Glutamatergic neuron (in vitro differentiated cells): ENCODE measurements around the gene LRCH4. TPM values are rescaled to one million over a fixed set of nuclear protein-coding genes. Genes with fewer than 3 reads are reported as not detected.

ENCODE experiments used
- DNase-seq: peaks from one replicate; pipeline ENCODE4 v3.0.0; 2022
- H3K27ac Mint-ChIP-seq: one replicate; pipeline ENCODE4 v1.8.0; 2020; ENCODE audit warnings: mild to moderate bottlenecking, mixed read lengths, inconsistent platforms; ENCODE audit not compliant: unreplicated experiment
- H3K27me3 Mint-ChIP-seq: one replicate; pipeline ENCODE4 v1.8.0; 2020; ENCODE audit warnings: mild to moderate bottlenecking, moderate library complexity, mixed read lengths, inconsistent platforms; ENCODE audit not compliant: unreplicated experiment
- H3K36me3 Mint-ChIP-seq: one replicate; pipeline ENCODE4 v1.8.0; 2020; ENCODE audit warnings: mild to moderate bottlenecking, mixed read lengths, inconsistent platforms; ENCODE audit not compliant: unreplicated experiment
- H3K4me1 Mint-ChIP-seq: one replicate; pipeline ENCODE4 v1.8.0; 2020; ENCODE audit warnings: mild to moderate bottlenecking, low read depth, mixed read lengths, inconsistent platforms; ENCODE audit not compliant: unreplicated experiment
- H3K4me3 Mint-ChIP-seq: one replicate; pipeline ENCODE4 v1.8.0; 2020; ENCODE audit warnings: mild to moderate bottlenecking, mixed read lengths, inconsistent platforms; ENCODE audit not compliant: unreplicated experiment
- H3K9me3 Mint-ChIP-seq: one replicate; pipeline ENCODE4 v1.8.0; 2020; ENCODE audit warnings: mild to moderate bottlenecking, moderate library complexity, mixed read lengths, inconsistent platforms; ENCODE audit not compliant: unreplicated experiment
- total RNA-seq: library from RNA; stranded (reverse); fragmentation: NEBNext Ultra II Directional; extraction: Animal tissue kit (Norgen Biotek cat#: 25700); gene quantifications from one replicate; pipeline ENCODE4 v1.2.1, GENCODE V29; 2021; ENCODE audit not compliant: unreplicated experiment
- TF ChIP-seq, protein P1 (sequence below): fragments of 200-600 bp; sonication (generic); IDR thresholded peaks from one replicate; pipeline ENCODE4 v1.5.0; 2021; ENCODE audit not compliant: partially characterized antibody, unreplicated experiment

The LRCH4 gene
- total RNA-seq, 1 donor from 2014 or later = 166 TPM

DNA sequence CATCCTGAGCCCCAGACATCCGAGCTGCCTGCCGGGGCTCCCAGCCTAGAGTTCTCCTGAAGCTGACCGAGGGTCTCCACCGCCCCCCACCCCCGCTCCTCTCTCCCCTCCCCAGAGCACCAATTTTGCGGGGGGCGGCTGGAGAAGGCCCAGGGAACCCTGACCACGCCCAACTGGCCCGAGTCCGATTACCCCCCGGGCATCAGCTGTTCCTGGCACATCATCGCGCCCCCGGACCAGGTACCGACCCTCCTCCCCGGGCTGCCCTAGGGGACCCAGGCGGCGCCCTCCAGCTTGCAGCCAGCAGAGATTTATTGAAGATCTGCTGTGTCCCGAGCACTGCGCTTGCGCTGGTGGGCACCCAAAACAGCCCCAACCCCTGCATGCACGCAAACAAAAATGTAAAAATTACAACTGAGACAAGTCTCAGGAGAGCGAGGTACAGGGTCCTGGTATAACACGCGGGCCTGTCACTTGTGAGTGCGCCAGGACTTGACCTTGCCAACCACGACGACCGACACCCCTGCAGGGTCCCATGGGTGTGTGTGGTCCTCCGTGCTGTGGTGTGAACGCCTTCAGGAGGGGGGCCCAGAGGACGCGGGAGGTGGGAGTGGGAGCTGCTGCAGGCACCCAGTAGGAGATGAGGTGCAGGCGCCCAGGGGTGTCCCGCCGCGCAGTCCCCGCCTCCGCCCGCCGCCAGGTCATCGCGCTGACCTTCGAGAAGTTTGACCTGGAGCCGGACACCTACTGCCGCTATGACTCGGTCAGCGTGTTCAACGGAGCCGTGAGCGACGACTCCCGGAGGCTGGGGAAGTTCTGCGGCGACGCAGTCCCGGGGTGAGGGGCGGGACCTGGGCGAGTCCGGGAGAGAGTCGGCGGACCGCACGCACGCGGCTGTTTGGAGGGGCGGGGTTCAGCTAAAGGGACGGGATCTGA lies 19.3 kb upstream of the LRCH4 start:
- peaks cover 4% of the 10 kb centered on the region for H3K9me3 Mint-ChIP-seq
- H3K27ac Mint-ChIP-seq = no peak overlapping the region
- TF ChIP-seq, protein P1, sequence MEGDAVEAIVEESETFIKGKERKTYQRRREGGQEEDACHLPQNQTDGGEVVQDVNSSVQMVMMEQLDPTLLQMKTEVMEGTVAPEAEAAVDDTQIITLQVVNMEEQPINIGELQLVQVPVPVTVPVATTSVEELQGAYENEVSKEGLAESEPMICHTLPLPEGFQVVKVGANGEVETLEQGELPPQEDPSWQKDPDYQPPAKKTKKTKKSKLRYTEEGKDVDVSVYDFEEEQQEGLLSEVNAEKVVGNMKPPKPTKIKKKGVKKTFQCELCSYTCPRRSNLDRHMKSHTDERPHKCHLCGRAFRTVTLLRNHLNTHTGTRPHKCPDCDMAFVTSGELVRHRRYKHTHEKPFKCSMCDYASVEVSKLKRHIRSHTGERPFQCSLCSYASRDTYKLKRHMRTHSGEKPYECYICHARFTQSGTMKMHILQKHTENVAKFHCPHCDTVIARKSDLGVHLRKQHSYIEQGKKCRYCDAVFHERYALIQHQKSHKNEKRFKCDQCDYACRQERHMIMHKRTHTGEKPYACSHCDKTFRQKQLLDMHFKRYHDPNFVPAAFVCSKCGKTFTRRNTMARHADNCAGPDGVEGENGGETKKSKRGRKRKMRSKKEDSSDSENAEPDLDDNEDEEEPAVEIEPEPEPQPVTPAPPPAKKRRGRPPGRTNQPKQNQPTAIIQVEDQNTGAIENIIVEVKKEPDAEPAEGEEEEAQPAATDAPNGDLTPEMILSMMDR = no peak
- H3K36me3 Mint-ChIP-seq = no peaks in the 10 kb centered on the region
- DNase-seq = peak; percentile 54
- peaks cover 5% of the 10 kb centered on the region for H3K27me3 Mint-ChIP-seq
- H3K4me3 Mint-ChIP-seq = peak overlapping the region; percentile 84
- H3K4me1 Mint-ChIP-seq = peaks cover 11% of the 10 kb centered on the region

DNA sequence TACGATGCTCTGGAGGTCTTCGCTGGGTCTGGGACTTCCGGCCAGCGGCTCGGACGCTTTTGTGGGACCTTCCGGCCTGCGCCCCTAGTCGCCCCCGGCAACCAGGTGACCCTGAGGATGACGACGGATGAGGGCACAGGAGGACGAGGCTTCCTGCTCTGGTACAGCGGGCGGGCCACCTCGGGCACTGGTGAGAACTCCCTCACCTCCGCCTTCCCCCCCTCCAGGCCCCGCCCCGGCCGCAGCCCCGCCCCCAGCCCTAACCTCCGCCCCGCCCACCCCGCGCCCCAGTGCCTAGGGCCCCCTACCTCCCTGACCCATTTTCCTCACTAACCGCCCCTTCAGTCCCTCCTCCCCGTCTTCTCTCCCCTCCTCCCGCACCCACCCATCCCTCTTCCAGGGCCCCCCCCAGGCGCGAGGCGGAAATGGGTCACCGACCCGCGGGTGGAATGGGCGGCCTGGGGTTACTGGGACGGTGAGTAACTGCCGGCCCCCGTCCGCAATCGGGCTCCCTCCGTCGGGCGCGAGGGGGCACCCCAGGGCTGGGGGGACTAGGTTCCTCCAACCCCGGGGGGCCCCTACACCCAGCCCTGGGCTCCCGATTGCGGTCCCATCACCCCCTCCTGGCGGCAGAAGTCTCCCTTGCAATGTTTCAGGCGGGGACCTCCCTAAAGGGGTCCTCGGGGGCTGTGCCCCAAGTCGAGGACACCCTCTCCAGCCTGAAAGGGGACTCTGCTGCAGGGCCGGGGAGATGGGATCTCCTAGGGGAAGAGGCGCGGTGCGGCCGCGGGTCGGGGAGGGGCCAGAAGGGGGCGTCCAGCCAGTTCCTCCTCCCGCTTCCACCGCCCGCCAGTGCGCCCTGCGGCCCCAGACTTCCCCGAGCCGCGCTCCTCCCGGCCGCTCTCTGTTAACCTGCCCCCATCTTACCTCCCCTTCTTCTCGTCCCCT lies 18.4 kb upstream of the LRCH4 start:
- Mint-ChIP-seq H3K9me3 (peaks cover 4% of the 10 kb centered on the region), H3K27me3 (peaks cover 5% of the 10 kb centered on the region), H3K27ac (peak overlapping the region; percentile 52), H3K4me1 (peaks cover 11% of the 10 kb centered on the region), H3K36me3 (no peaks in the 10 kb centered on the region), H3K4me3 (peak overlapping the region; percentile 84)
- TF ChIP-seq, protein P1 = peak; percentile 54
- DNase-seq = peak; percentile 86

DNA sequence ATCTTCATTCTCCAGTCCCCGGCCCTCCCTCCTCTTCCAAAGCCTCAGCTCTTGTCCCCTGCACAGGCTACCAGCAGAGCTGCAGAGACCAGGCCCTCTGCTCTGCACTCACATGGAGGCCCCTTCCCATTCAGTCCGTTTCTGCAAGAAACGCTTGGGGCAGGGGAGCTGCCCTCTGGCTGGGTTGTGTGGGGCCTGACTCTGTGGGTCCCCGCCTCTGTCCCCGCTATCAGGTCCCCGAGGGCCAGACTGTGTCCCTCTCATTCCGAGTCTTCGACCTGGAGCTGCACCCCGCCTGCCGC lies 17.7 kb upstream of the LRCH4 start:
- Mint-ChIP-seq H3K27me3 (peaks cover 5% of the 10 kb centered on the region), H3K27ac (peak overlapping the region; percentile 52), H3K4me3 (peak overlapping the region; percentile 82), H3K36me3 (no peaks in the 10 kb centered on the region), H3K4me1 (peaks cover 11% of the 10 kb centered on the region), H3K9me3 (peaks cover 4% of the 10 kb centered on the region)
- TF ChIP-seq, protein P1 = no peak
- no peak for DNase-seq

DNA sequence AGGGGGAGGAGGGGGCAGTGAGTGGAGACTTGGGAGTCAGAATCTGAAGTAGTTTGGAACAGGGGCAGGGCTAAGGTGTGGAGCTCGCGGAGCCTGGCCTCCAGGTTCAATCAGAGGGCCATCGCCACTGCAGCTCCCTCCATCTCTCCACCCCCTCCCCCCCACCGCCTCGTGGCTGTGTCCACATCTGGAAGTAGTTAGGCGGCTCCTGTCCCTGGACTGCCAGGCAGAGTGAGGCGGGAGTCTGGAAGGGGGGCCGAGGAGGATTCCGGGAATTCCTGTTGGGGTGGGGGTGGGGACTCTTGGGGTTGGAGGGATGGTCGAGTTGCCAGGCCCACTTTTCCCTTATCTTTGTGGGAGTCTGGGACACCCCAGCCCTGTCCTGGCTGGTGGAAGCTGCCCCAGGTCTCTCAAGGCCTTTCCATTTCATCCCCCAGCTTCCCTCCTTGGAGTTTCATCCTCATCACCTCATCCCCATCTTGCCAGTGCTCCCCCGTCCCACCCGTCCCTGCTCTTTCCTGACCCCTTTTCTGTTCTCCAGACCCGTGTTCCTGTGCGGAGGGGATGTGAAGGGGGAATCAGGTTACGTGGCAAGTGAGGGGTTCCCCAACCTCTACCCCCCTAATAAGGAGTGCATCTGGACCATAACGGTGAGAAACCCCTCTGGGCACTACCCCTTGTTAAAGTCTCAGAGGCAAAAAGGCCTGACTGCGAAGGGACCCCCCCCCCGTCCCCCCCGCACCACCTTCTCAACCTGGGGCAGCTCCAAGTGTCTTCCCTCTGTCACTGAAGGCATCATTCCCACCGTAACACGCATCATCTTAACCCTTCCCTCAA lies 17.2 kb upstream of the LRCH4 start:
- DNase-seq = no peak
- H3K27ac Mint-ChIP-seq = no peak overlapping the region
- peaks cover 4% of the 10 kb centered on the region for H3K9me3 Mint-ChIP-seq
- H3K27me3 Mint-ChIP-seq = peaks cover 5% of the 10 kb centered on the region
- no peaks in the 10 kb centered on the region for H3K36me3 Mint-ChIP-seq
- TF ChIP-seq, protein P1 = no peak
- peaks cover 11% of the 10 kb centered on the region for H3K4me1 Mint-ChIP-seq
- peak overlapping the region; percentile 82 for H3K4me3 Mint-ChIP-seq
